H1 (cell line): Measurements from ENCODE around the gene SLIT3.

ENCODE experiments used
- CBX5 ChIP-seq: fragments of 300-800, 300-1000 bp; sonication (generic); IDR thresholded peaks from 2 replicates; pipeline ENCODE4 v1.7.1; 2016; ENCODE audit warnings: antibody characterized with exemption, low read length, low read depth
- CTCF ChIP-seq, 3 experiments: IDR thresholded peaks; 1 replicate in 2 of 3; 2 replicates in 1 of 3; pipeline versions ENCODE4 v1.5.1 to v1.6.1; 2011; ENCODE audit warnings: low read length in 3 of 3, mild to moderate bottlenecking in 3 of 3, inconsistent platforms in 2 of 3, low read depth in 1 of 3, moderate library complexity in 1 of 3; ENCODE audit not compliant: insufficient read depth in 1 of 3; ENCODE audit errors: control extremely low read depth in 1 of 3
- MAFK ChIP-seq: IDR thresholded peaks from 2 replicates; pipeline ENCODE4 v1.6.1; 2012; ENCODE audit warnings: low read depth, mild to moderate bottlenecking, improper control_type of control experiment, low read length
- NRF1 ChIP-seq: IDR thresholded peaks from 2 replicates; pipeline ENCODE4 v1.6.1; 2011; ENCODE audit warnings: mild to moderate bottlenecking, low read depth, low read length, improper control_type of control experiment
- POLR2A ChIP-seq, 2 experiments: IDR thresholded peaks; 1 replicate in 1 of 2; 2 replicates in 1 of 2; pipeline ENCODE4 v1.6.1; 2011; ENCODE audit warnings: low read depth in 2 of 2, low read length in 2 of 2, mild to moderate bottlenecking in 2 of 2; ENCODE audit errors: control extremely low read depth in 1 of 2
- RAD21 ChIP-seq, 2 experiments: IDR thresholded peaks in 1 of 2; conservative IDR thresholded peaks in 1 of 2; 2 replicates each; pipeline ENCODE4 v1.6.1; 2011; ENCODE audit warnings: low read depth in 2 of 2, low read length in 2 of 2, improper control_type of control experiment in 1 of 2, inconsistent platforms in 1 of 2, mild to moderate bottlenecking in 1 of 2, moderate library complexity in 1 of 2
- RBBP5 ChIP-seq: IDR thresholded peaks from 2 replicates; pipeline ENCODE4 v1.7.1; 2012; ENCODE audit warnings: low read depth, mild to moderate bottlenecking, inconsistent platforms, low read length, moderate library complexity, borderline replicate concordance
- TAF1 ChIP-seq: IDR thresholded peaks from 2 replicates; pipeline ENCODE4 v1.6.1; 2011; ENCODE audit warnings: mild to moderate bottlenecking, low read depth, low read length
- TCF12 ChIP-seq: IDR thresholded peaks from 2 replicates; pipeline ENCODE4 v1.6.1; 2011; ENCODE audit warnings: low read depth, mild to moderate bottlenecking, low read length
- TF ChIP-seq, protein P1 (sequence below): IDR thresholded peaks from 2 replicates; pipeline ENCODE4 v1.6.1; 2012; ENCODE audit warnings: low read length, inconsistent platforms

GRCh38 chr5:168720575-168720974 is 580.4 kb downstream of the SLIT3 start:
- TF ChIP-seq CTCF (IDR thresholded peaks at IDR 0.05; ENCODE audit: control extremely low read depth in 1 of 3, insufficient read depth in 1 of 3, low read depth in 1 of 3, low read length in 3 of 3) (no peak), CBX5 (no peak), MAFK (no peak), POLR2A (IDR thresholded peaks at IDR 0.05; ENCODE audit: control extremely low read depth in 1 of 2, low read depth in 2 of 2, low read length in 2 of 2) (no peak), RAD21 (IDR thresholded peaks at IDR 0.05 in 1 of 2, conservative IDR thresholded peaks at IDR 0.05 in 1 of 2; ENCODE audit: low read depth in 2 of 2, low read length in 2 of 2) (no peak), NRF1 (no peak), RBBP5 (no peak), TAF1 (no peak), TCF12 (no peak)
- TF ChIP-seq, protein P1, sequence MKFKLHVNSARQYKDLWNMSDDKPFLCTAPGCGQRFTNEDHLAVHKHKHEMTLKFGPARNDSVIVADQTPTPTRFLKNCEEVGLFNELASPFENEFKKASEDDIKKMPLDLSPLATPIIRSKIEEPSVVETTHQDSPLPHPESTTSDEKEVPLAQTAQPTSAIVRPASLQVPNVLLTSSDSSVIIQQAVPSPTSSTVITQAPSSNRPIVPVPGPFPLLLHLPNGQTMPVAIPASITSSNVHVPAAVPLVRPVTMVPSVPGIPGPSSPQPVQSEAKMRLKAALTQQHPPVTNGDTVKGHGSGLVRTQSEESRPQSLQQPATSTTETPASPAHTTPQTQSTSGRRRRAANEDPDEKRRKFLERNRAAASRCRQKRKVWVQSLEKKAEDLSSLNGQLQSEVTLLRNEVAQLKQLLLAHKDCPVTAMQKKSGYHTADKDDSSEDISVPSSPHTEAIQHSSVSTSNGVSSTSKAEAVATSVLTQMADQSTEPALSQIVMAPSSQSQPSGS = no peak
